ENCODE results near the gene LAD1.

DNA sequence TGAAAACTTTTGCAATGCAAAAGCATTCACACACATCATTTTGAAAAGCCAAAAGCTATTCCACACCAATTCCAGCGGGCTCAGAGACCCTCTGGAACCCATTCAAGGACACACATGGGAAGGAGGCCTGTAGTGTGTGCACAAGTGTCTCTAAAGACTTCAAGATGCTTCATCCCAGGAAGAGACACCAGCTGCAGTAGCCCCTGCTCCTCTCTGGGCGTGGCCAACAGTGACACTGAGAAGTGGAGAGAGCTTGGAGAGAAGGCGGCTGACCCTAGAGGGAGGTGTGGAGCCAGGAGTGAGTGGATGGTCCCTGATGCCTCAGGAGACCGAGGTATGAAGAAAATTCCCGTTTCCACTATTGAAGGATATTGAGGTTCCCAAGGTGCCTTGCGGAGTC is 37.3 kb upstream of the LAD1 start:
- TF ChIP-seq, protein P1, sequence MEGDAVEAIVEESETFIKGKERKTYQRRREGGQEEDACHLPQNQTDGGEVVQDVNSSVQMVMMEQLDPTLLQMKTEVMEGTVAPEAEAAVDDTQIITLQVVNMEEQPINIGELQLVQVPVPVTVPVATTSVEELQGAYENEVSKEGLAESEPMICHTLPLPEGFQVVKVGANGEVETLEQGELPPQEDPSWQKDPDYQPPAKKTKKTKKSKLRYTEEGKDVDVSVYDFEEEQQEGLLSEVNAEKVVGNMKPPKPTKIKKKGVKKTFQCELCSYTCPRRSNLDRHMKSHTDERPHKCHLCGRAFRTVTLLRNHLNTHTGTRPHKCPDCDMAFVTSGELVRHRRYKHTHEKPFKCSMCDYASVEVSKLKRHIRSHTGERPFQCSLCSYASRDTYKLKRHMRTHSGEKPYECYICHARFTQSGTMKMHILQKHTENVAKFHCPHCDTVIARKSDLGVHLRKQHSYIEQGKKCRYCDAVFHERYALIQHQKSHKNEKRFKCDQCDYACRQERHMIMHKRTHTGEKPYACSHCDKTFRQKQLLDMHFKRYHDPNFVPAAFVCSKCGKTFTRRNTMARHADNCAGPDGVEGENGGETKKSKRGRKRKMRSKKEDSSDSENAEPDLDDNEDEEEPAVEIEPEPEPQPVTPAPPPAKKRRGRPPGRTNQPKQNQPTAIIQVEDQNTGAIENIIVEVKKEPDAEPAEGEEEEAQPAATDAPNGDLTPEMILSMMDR (IDR thresholded peaks at IDR 0.05), result no peak
- no peak for TF ChIP-seq EP300 (IDR thresholded peaks at IDR 0.05)
- no peak for TF ChIP-seq POLR2A (IDR thresholded peaks at IDR 0.05)
- no peak for TF ChIP-seq POLR2AphosphoS5 (IDR thresholded peaks at IDR 0.05)

Measured in suprapubic skin (tissue), 4 donors.